RPMI7951 (cell line): ENCODE data around the gene SNTB2. TPM values are rescaled to one million over a fixed set of nuclear protein-coding genes. Genes with fewer than 3 reads are reported as not detected.
"Not testable (repeated sequence)": the region's sequence is repeated elsewhere in the genome, so short reads cannot be mapped to it uniquely, and the experiment has no call there.

Experiments
- DNase-seq: peaks from one replicate; pipeline ENCODE4 v3.0.0-alpha.2; 2012; ENCODE audit warnings: low read depth
- total RNA-seq: library from RNA; depleted of rRNA; stranded (reverse); fragments of >200 nt; shearing (Covaris generic); gene quantifications from 2 replicates; pipeline ENCODE4 v1.2.3, GENCODE V29; 2014

Gene SNTB2
- total RNA-seq, 1 experiment from 2014 or later = 26.2 TPM

GRCh38 chr16:69286941-69287713 lies 100.2 kb downstream of the SNTB2 start:
- DNase-seq = peak; percentile 58

- DNase-seq = not testable (repeated sequence)
Observed at GRCh38 chr16:69291657-69292056, 104.7 kb downstream of the SNTB2 start.

- no peak for DNase-seq
Observed at GRCh38 chr16:69293401-69293800, 106.4 kb downstream of the SNTB2 start.

- DNase-seq = no peak
Observed at GRCh38 chr16:69294051-69294450, 107.1 kb downstream of the SNTB2 start.

GRCh38 chr16:69296771-69297170 lies 109.8 kb downstream of the SNTB2 start:
- not testable (repeated sequence) for DNase-seq

- no peak for DNase-seq
Observed at GRCh38 chr16:69298261-69298660, 111.3 kb downstream of the SNTB2 start.

GRCh38 chr16:69301187-69301586 lies 114.2 kb downstream of the SNTB2 start:
- no peak for DNase-seq

- no peak for DNase-seq
Observed at GRCh38 chr16:69301861-69302260, 114.9 kb downstream of the SNTB2 start.

- no peak for DNase-seq
Observed at GRCh38 chr16:69302301-69302700, 115.3 kb downstream of the SNTB2 start.

GRCh38 chr16:69306031-69306430 lies 119.1 kb downstream of the SNTB2 start:
- no peak for DNase-seq

GRCh38 chr16:69307091-69307490 lies 120.1 kb downstream of the SNTB2 start:
- DNase-seq = no peak

GRCh38 chr16:69307856-69308255 lies 120.9 kb downstream of the SNTB2 start:
- DNase-seq = no peak

GRCh38 chr16:69309316-69309715 lies 122.4 kb downstream of the SNTB2 start:
- peak; percentile 19 for DNase-seq

GRCh38 chr16:69310653-69311532 lies 123.9 kb downstream of the SNTB2 start, which contains the start of gene VPS4A:
TSS of gene VPS4A (plus strand) at chr16:69311350. CDS start at chr16:69311512, 162 bp downstream.
- peak; percentile 91 for DNase-seq

GRCh38 chr16:69311533-69312387 lies 124.8 kb downstream of the SNTB2 start:
- peak; percentile 36 for DNase-seq

GRCh38 chr16:69313469-69313868 lies 126.5 kb downstream of the SNTB2 start:
- DNase-seq = no peak

GRCh38 chr16:69314534-69314933 lies 127.6 kb downstream of the SNTB2 start:
- no peak for DNase-seq

GRCh38 chr16:69315486-69316311 lies 128.7 kb downstream of the SNTB2 start:
- DNase-seq = peak; percentile 34

- DNase-seq = no peak
Observed at GRCh38 chr16:69316595-69317034, 129.7 kb downstream of the SNTB2 start.

- no peak for DNase-seq
Observed at GRCh38 chr16:69318177-69318910, 131.4 kb downstream of the SNTB2 start.
